ENCODE results near the gene KLHL22.

KLHL22 gene

DNA sequence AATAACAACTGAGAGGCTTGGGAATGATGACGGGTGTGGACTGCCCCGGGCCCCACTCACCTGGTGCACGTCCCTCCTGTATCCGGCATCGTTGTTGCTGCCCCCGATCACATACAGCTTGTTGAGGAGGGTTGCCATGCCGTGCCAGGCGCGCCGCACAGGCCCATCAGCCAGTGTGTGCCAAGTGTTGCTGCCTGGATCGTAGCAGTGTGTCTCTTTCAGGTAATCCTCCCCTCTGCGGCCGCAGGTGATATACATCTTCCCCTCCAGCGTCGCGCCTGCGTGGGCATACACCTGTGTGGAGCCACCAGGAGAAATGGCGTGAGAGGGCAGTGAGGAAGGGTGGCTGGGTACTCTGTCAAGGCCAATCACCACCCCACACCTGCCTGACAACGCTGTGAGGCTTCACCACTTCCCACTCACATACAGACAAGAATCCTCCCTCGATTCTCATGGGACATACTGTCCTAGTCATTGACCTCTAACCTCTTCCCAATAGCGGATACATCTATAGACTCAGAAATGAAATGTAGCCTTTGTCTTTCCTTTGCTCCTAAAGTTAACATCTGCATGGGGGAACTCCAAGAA lies 49.1 kb downstream of the KLHL22 start:
- DNase-seq (ENCODE audit: low read depth, low spot score) = no peak

GRCh38 chr22:20444325-20444724 lies 51.3 kb downstream of the KLHL22 start:
- DNase-seq (ENCODE audit: low read depth, low spot score) = no peak

DNA sequence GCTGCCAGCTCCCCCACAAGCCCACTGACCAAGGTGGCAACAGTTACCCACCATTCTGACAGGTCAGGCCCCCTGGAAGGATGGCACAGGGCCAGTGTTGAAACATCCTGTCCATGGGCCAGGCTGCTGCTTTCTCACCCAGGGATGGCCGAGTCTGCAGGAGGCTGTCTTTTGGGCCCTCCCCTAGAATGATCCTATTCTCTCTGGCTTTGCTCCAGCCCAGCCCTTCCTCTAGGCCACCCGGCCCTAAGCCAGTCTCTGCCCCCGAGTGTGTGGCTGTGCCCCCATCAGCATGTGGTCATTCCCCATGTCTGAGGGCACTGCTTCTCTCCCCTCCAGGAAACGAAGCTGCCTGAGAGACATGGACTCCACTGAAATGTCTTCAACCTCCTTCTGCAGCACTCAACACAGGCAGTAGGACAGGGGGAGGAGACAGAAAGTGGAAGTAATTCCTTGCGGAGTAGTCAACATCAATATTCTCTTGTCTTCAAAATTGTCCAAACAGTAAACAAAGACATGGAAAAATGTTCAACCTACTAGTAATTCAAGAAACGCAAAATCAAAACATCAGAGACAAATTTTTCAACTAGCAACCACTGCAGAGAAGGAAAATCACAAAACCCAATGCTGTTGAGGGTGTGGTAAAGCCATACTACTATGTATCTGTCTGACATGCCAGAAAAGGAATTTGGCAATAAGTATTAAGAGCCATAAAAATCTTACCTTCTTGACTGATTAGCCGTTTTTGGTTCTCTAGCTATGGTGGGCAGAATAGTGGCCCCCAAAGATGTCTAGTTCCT lies 52.9 kb downstream of the KLHL22 start:
- DNase-seq (ENCODE audit: low read depth, low spot score) = no peak

- peak; percentile 63 for DNase-seq (ENCODE audit: low read depth, low spot score)
Observed at GRCh38 chr22:20441631-20442484, 53.7 kb downstream of the KLHL22 start.

DNA sequence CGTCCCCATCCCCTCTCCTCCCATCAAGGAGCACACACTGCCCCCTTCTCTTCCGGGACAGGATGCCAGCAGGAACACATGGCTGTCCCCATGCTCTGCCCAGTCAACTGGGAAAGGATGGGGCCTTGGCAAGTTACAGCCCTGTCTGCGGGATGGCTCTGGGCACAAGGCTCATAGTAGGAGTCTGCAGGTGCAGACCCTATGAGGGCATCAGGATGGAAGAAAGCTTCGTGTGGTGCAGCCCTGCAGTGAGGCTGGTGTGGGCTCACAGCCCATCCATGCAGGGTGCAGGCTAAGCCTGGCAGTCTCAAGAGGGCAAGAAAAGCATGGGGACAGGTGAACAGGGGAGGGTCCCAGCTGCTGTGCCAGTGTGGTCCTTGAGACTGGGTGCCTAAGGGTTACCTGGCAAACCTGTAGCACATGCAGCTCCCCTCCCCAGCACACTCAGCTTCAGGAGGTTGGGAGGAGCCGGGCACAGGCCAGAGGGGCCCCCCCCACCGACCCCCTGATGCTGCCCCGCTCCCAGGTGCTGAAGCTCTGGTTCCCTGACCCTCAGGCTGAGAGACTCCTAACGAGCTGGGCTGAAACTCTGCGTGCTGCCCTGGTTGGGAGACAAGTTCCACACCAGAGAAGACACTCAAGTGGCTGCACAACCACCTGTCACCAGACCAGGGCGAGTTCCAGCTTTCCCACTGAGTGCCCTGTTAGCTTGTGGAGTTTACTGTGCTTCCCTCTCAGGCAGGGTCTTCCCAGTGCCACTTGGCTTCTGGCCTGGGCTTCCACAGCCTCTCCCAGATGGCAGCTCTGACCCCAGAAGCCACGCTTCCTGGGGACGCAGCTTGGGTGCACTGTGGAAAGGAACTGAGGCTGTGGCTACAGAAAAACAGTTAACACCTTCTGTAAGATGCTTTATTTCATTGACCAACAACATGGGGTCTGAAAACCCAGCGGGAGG lies 54.7 kb downstream of the KLHL22 start:
- DNase-seq (ENCODE audit: low read depth, low spot score) = no peak

GRCh38 chr22:20439928-20440575 lies 55.5 kb downstream of the KLHL22 start:
- no peak for DNase-seq (ENCODE audit: low read depth, low spot score)

- DNase-seq (ENCODE audit: low read depth, low spot score) = no peak
Observed at GRCh38 chr22:20439556-20439927, 56.1 kb downstream of the KLHL22 start.

DNA sequence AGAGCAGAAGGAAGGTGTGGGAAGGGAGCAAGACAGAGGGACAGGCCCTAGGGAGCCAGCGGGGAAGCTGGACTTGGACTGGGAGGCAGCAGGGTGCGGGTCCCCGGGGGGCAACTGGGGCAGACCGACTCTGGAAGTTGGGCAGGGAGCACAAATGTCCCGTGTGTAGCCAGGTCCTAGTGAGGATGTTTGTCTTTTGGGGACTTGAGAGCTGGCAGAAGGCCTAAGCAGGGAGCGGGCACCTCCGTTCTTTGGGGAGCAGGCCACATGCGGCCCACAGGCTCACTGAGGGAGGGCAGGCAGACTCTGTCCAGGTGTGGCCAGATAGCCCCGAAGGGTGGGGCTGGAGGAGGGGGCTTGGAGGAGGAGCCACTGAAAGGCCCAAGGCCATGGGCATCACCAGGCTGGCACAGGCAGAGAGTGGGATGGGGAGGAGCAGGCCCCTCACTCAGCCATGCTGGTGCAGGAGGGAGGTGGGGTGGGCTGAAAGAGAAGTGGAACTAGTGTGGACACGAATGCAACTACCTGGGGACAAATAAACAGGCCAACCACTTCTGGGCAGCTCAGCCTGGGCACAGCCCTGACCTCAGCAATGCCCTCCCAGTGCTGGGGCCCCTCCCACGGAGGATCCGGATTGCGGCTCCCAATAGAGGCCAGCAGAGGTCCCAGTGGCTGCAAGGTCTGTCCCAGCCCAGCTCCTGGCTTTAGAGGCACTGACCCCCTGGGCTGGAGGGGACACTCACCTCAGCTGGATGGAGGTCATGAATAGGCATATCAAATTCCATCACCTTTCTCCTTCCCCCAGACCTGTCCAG lies 56.7 kb downstream of the KLHL22 start:
- no peak for DNase-seq (ENCODE audit: low read depth, low spot score)

- DNase-seq (ENCODE audit: low read depth, low spot score) = no peak
Observed at GRCh38 chr22:20438427-20438677, 57.2 kb downstream of the KLHL22 start.

DNA sequence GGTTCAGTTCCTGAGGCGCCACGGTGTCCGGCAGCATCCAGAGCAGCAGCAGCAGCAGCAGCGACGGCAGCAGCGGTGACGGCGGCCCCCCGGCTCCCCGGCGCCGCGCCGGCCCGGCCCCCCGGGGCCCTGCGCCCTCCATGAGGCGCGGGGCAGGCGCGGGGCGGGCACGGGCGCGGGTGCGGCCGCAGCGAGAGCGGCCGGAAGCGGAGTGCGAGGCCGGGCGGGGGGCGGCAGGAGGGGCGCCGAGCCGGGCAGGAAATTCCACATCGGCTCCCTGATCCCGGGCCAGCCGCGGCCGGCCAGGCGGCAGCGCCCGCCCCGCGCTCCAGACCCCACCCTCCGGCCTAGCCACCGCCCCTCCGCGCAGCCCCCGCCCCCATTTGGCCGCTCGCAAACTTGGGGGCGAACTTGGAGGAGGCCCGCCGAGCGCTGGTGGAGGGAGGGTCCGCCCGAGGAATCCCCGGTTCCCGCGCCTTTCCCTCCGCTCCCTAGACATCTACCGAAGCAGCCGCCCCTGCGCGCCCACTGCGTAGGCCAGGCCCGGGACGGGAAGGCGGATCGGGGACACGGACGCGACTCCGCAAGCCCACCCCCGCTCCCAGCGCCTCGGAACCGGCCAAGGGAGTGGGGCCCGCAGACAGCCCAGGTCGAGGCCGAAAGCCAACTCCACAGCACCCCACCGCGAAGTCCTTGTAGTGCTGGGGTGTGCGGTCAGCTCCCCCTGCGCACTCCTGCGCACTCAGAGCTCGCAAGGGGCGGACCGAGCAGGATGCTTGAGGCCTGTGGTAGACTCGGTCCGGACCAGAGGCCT lies 57.8 kb downstream of the KLHL22 start, which contains the start of gene SCARF2:
Gene SCARF2, minus strand, starts transcription at position 213 of the 814 bp plus-strand sequence. Its CDS starts 71 bp downstream, at position 142.
- DNase-seq (ENCODE audit: low read depth, low spot score) = no peak

DNA sequence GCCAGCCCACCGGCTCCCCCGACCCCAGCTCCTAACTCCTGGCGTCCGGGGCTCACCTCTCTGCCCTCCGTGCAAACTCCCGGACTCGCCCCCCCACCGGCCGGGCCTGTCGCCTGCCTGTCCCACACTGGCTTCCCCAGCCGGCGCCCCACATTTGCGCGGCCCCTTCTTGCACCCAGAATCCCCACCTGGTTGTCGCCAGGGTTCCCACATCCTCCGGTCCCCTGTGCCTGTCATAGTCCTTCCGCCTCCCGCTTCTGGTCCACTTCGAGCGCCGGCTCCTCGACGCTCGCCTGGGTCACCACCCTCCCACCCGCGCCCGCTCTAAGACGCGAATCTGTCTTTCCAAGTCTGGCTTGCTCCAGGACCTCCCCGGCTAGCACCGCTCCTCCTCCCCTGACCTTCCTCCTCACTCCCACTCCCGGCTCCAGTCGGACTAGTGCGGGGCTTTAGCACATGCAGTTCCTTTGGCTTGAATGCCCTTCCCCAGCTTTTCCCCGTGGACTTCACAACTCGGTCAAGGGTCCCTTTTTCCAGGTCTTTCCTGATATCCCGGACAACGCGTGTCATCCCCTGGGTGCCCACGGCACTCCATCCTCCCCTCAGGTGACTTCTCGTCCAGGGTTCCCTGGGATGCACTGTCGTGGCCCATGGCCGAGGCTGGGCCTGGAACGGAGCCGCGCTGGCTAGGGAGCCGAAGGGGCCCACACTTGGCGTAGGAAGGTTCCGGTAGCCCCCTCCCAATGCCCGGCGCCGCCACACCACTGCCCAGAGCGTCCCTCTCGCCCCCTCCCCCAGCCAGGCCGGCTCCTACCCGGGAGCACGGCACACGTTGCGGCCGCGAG lies 58.6 kb downstream of the KLHL22 start:
- no peak for DNase-seq (ENCODE audit: low read depth, low spot score)

DNA sequence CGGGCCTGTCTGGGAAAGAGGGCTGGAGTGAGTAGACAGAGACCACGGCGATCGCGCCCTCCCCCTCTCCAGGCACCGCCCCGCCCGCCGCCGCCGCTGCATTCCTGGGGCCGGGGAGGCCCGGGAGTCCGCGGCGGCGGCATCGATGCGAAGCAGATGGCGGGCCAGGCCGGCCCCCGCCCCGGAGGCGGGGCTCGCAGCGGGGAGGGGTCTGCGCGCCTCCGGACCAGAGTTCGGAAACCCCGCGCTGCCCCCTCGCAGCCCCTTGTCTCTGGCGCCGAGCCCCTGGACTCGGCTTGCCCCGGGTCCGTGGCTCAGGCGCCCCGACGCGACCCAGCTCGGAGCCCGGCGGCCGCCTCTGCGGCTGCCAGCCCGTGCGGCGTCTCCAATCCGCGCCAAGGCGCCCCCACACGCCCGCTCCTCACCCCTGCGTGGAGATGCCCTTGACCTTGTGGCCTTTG lies 59.3 kb downstream of the KLHL22 start:
- DNase-seq (ENCODE audit: low read depth, low spot score) = peak; percentile 60

GRCh38 chr22:20435436-20436306 lies 59.9 kb downstream of the KLHL22 start:
- DNase-seq (ENCODE audit: low read depth, low spot score) = no peak

GRCh38 chr22:20434773-20435172 lies 60.8 kb downstream of the KLHL22 start:
- DNase-seq (ENCODE audit: low read depth, low spot score) = no peak

GRCh38 chr22:20434264-20434751 lies 61.3 kb downstream of the KLHL22 start:
- no peak for DNase-seq (ENCODE audit: low read depth, low spot score)

GRCh38 chr22:20433686-20434241 lies 61.8 kb downstream of the KLHL22 start:
- no peak for DNase-seq (ENCODE audit: low read depth, low spot score)

GRCh38 chr22:20433191-20433590 lies 62.4 kb downstream of the KLHL22 start:
- DNase-seq (ENCODE audit: low read depth, low spot score) = no peak

Measured in ELF-1 (cell line).